HFFc6 (cell line): ENCODE data around the gene CHIT1. TPM values are rescaled to one million over a fixed set of nuclear protein-coding genes. Genes with fewer than 3 reads are reported as not detected.

Experiments used
- DNase-seq: peaks from one replicate; pipeline ENCODE4 v3.0.0-alpha.2; 2018
- H3K27ac Mint-ChIP-seq: 2 replicates; pipeline ENCODE4 v1.8.0; 2020; ENCODE audit warnings: mild to moderate bottlenecking, mixed read lengths
- H3K27me3 Mint-ChIP-seq: 2 replicates; pipeline ENCODE4 v1.8.0; 2021; ENCODE audit warnings: mild to moderate bottlenecking, moderate library complexity, mixed read lengths; ENCODE audit not compliant: insufficient read depth
- H3K36me3 Mint-ChIP-seq: 2 replicates; pipeline ENCODE4 v1.8.0; 2021; ENCODE audit warnings: low read depth, mixed read lengths
- H3K4me1 Mint-ChIP-seq: 2 replicates; pipeline ENCODE4 v1.8.0; 2020; ENCODE audit warnings: low read depth, mixed read lengths
- H3K4me3 Mint-ChIP-seq: 2 replicates; pipeline ENCODE4 v1.8.0; 2020; ENCODE audit warnings: mild to moderate bottlenecking, moderate library complexity, mixed read lengths
- H3K9me3 Mint-ChIP-seq: 2 replicates; pipeline ENCODE4 v1.8.0; 2020; ENCODE audit warnings: mild to moderate bottlenecking, mixed read lengths
- total RNA-seq, 6 experiments: library from RNA; stranded (reverse); fragmentation: NEBNext Ultra II Directional; extraction: Animal tissue kit (Norgen Biotek cat#: 25700); gene quantifications; 2 replicates in 1 of 6; 3 replicates in 5 of 6; pipeline ENCODE4 v1.2.3, GENCODE V29; 2021
- TF ChIP-seq, protein P1 (sequence below): fragments of 200-600 bp; sonication (generic); IDR thresholded peaks from 2 replicates; pipeline ENCODE4 v1.5.0; 2021; ENCODE audit warnings: antibody characterized with exemption, mild to moderate bottlenecking

The CHIT1 gene
- total RNA-seq, 6 experiments from 2014 or later: not detected

DNA sequence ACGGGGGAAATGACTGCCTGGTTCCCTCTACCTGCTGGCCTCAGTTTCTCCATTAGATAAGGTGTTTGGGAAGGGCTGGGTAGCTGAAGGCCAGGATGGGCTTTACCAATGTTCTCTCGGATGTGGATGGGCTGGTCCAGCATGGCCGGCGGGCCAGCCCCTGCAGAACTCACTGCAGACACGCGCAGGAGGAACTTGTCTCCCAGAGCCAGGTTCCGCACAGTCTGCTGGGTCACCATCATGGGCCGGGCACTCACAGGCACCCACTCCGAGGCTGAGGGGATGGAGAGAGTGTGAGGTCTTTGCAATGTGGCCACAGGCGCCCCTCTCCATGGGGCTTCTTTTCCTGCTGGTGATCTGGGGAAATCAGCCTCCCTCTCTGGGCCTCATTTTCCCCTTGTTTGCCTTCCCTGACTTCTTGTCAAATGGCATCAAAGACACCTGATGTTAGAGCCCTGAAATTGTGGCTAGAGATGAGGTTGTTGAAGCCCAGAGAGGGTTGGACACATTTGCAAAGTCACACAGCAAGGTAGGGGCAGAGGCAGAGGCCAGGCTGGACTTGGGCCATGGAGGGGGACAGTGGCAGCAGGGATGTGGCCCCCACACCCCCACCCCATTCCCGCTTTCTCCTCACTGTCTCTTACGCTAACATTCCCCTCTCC, 55.0 kb downstream of the CHIT1 start:
- Mint-ChIP-seq H3K27ac (no peak overlapping the region), H3K4me3 (no peak overlapping the region), H3K9me3 (no peaks in the 10 kb centered on the region), H3K4me1 (peaks cover 41% of the 10 kb centered on the region), H3K27me3 (no peaks in the 10 kb centered on the region; the same call in 1 of the 2 replicates), H3K36me3 (no peaks in the 10 kb centered on the region)
- no peak for DNase-seq
- TF ChIP-seq, protein P1, sequence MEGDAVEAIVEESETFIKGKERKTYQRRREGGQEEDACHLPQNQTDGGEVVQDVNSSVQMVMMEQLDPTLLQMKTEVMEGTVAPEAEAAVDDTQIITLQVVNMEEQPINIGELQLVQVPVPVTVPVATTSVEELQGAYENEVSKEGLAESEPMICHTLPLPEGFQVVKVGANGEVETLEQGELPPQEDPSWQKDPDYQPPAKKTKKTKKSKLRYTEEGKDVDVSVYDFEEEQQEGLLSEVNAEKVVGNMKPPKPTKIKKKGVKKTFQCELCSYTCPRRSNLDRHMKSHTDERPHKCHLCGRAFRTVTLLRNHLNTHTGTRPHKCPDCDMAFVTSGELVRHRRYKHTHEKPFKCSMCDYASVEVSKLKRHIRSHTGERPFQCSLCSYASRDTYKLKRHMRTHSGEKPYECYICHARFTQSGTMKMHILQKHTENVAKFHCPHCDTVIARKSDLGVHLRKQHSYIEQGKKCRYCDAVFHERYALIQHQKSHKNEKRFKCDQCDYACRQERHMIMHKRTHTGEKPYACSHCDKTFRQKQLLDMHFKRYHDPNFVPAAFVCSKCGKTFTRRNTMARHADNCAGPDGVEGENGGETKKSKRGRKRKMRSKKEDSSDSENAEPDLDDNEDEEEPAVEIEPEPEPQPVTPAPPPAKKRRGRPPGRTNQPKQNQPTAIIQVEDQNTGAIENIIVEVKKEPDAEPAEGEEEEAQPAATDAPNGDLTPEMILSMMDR: no peak

DNA sequence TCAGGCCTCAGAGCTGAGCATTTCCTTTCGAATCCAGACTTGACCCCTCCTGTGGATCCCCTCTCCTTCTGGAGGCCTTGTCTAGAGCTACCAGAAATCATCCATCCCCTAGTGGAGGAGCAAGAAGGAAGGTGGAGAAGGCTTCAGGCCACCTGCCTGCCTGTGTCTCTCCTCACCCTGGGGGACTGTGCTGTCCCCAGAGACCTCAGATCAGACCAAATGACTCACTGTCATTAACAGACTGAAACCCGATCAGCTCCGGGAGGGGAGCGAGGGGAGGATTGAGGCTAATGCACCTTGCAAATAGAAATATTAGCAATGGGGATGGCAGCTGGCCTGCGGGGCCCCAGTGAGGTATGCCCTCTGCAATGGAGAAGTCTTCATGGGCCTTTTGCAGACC, 55.9 kb downstream of the CHIT1 start:
- H3K36me3 Mint-ChIP-seq: no peaks in the 10 kb centered on the region
- no peak for DNase-seq
- no peaks in the 10 kb centered on the region for H3K9me3 Mint-ChIP-seq
- H3K4me3 Mint-ChIP-seq: no peak overlapping the region
- no peak overlapping the region for H3K27ac Mint-ChIP-seq
- TF ChIP-seq, protein P1: no peak
- H3K27me3 Mint-ChIP-seq: no peaks in the 10 kb centered on the region; the same call in 1 of the 2 replicates
- peaks cover 37% of the 10 kb centered on the region for H3K4me1 Mint-ChIP-seq

DNA sequence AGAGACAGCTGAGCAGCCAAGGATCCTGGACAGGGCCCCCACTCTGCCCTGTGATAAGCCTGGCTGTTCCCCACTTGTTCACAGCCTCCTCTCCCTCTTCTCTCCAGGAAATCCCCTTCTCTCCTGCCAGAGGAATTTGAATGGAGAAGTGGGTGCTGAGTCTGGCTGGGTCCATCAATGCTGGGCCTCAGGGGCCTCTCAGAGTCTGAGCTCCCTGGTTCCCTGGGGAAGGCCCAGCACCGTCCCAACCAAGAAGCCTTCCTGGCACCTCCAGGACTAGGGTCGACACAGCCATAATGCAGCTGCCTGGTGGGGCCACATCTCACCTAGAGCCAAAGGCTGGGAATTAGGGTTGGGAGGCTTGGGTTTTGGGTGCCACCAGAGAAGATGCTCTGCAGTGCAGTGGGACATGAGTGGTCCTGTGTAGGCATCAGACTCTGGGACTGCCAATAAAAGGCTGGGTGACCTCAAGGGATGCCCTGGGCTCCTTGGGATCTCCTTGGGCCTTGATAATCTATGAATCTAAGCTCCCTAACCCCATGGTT, 56.4 kb downstream of the CHIT1 start:
- Mint-ChIP-seq H3K27me3 (no peaks in the 10 kb centered on the region; the same call in 1 of the 2 replicates), H3K36me3 (no peaks in the 10 kb centered on the region), H3K4me1 (peaks cover 32% of the 10 kb centered on the region), H3K9me3 (no peaks in the 10 kb centered on the region), H3K27ac (no peak overlapping the region), H3K4me3 (no peak overlapping the region)
- TF ChIP-seq, protein P1: no peak
- no peak for DNase-seq

DNA sequence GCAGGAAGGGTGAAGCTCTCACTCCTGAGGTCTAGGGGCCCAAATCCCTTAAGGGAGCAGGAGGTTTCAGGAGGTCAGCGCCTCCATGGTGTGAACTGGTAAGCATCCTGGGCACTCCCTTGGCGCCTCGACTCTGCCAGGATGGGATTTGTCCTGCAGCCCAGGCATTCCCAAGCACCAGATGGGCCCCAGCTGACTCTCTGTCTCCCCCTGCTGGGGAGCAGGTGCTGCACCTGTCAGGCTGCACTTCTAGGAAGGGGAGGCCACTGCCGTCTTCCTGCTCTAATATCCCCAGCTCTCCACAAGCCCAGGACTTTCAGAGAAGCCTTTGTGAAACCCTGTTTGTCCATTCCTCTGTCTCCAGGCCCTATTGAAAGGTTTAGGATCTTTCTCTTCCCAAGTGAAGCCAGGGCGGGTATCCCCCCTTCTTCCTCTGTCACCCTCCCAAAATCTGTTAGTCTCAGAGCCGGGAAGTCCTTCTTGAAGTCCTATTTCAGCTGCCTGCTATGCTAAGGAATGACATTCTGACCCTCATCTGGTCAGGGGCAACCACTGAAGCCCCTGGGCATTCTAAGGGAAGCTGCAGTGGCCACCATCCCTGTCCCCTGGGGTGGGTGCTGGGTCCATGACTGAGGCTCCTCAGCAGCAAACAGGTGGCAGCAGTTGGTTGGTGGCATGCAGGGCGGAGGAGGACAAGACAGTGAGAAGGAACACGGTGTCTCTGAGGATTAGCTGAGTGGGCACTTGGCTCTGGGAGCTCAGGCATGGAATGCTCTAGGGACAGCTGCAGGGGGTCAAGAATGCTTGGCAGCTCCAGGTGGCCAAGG, 57.1 kb downstream of the CHIT1 start:
- H3K36me3 Mint-ChIP-seq: no peaks in the 10 kb centered on the region
- H3K4me1 Mint-ChIP-seq: peaks cover 25% of the 10 kb centered on the region
- H3K27me3 Mint-ChIP-seq: no peaks in the 10 kb centered on the region; the same call in 1 of the 2 replicates
- H3K4me3 Mint-ChIP-seq: no peak overlapping the region
- TF ChIP-seq, protein P1: peak; percentile 96
- H3K9me3 Mint-ChIP-seq: no peaks in the 10 kb centered on the region
- H3K27ac Mint-ChIP-seq: no peak overlapping the region
- DNase-seq: peak; percentile 50

DNA sequence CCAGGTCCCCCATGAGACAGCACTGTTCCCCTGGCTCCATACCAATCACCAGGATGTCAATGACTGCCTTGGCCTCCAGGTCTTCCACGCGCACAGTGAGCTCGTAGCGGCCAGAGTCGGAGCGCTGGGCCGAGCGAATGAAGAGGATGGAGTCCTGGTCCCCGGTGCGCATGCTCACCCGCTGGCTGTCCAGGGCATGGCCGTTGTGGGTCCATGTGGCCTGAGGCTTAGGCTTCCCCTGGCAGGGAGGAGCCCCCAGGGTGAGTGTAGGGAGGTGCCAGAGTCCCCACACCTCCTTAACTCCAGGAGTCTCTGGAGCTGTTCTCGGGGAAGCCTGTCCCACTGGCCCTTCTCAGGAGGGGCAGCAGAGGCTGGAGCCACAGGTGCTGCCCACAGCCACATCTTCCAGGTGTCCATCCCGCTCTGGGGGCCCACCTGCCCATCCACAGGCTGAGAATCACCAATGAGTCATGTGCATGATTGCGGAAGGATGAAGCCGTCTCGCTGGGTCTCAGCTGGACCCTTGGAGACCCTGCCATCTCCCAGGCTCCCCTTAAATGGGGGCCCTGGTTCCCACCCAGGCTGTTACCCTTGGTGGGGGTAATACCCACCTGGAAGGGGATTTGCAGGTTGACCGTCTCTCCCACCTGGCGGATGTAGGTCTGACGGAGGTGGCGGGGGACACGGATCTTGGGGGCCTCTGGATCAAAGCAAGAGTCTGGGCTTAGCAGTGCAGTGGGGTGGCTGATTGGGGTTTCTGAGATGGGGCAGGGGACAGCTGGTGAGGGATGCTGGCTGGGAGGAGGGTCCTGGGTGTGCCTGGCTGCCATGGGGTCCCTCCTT, 57.9 kb downstream of the CHIT1 start:
- no peak overlapping the region for H3K27ac Mint-ChIP-seq
- TF ChIP-seq, protein P1: no peak
- H3K9me3 Mint-ChIP-seq: no peaks in the 10 kb centered on the region
- peaks cover 2% of the 10 kb centered on the region for H3K27me3 Mint-ChIP-seq
- peaks cover 17% of the 10 kb centered on the region for H3K4me1 Mint-ChIP-seq
- H3K4me3 Mint-ChIP-seq: no peak overlapping the region
- DNase-seq: no peak
- H3K36me3 Mint-ChIP-seq: no peaks in the 10 kb centered on the region
